K562 (cell line): ENCODE measurements around the gene ZNF133. TPM values are rescaled to one million over a fixed set of nuclear protein-coding genes. Genes with fewer than 3 reads are reported as not detected.
A peak's percentile ranks its signal among the peaks of the same experiment; 100 is the strongest.
"Not testable (repeated sequence)": the region's sequence is repeated elsewhere in the genome, so short reads cannot be mapped to it uniquely, and the experiment has no call there.

Source experiments
- ATAC-seq: fragments of 200-7000 bp; cut with Tn5 transposase; 3 replicates; pipeline ENCODE4 v1.9.1; 2020; ENCODE audit warnings: moderate library complexity
- BruUV-seq: library from RNA; stranded (reverse); fragments of 400-500 nt; replicated peaks from 2 replicates; lab custom pipeline; 2021; lab: Mats Ljungman, UMichigan
- CTCF ChIA-PET: fragments of 300-600 bp; formaldehyde crosslinking; extraction: SDS; loops from one replicate; lab custom pipeline; 2021; ENCODE audit warnings: low intra/inter-chr PET ratio; lab: Yijun Ruan, JAX
- POLR2A ChIA-PET: fragments of 300-600, 350-650 bp; sonication (Branson Sonifier 250); formaldehyde crosslinking; extraction: SDS; loops from one replicate; lab custom pipeline; 2021; ENCODE audit warnings: antibody characterized with exemption, inconsistent platforms; lab: Yijun Ruan, JAX
- DNase-seq, 4 experiments: peaks; one replicate each; pipeline versions ENCODE4 v3.0.0 to v3.0.0-alpha.2; 2011 to 2018; ENCODE audit warnings: low spot score in 3 of 4, mixed read lengths in 3 of 4; ENCODE audit errors: extremely low read depth in 1 of 4
- FAIRE-seq: peaks from 2 replicates; lab custom pipeline; 2011; peaks lifted over from hg19 to GRCh38; lab: Jason Lieb, UNC
- H2AFZ ChIP-seq: 2 replicates; pipeline ENCODE4 v1.6.0; 2011; ENCODE audit warnings: low read depth, low read length, control low read depth, inconsistent platforms
- H3K27ac ChIP-seq: fragments of 200-600 bp; 3 replicates; pipeline ENCODE4 v1.8.0; 2011; ENCODE audit warnings: low read depth, mild to moderate bottlenecking, control low read depth, inconsistent platforms, low read length, moderate library complexity, mixed read lengths; ENCODE audit errors: extremely low read depth
- H3K27me3 ChIP-seq, 2 experiments: fragments of 300-600 bp in 1 of 2; 2 replicates in 1 of 2; 3 replicates in 1 of 2; pipeline versions ENCODE4 v1.6.0 to v1.8.0; 2011; ENCODE audit warnings: inconsistent platforms in 2 of 2, low read length in 2 of 2, mild to moderate bottlenecking in 1 of 2, mixed read lengths in 1 of 2, moderate library complexity in 1 of 2; ENCODE audit not compliant: control insufficient read depth in 2 of 2, insufficient read depth in 2 of 2
- H3K36me3 ChIP-seq: fragments of 300-600 bp; 3 replicates; pipeline ENCODE4 v1.8.0; 2011; ENCODE audit warnings: mild to moderate bottlenecking, low read length, inconsistent platforms; ENCODE audit not compliant: control insufficient read depth, insufficient read depth
- H3K4me1 ChIP-seq, 2 experiments: fragments of 200-600 bp in 1 of 2; replicated peaks in 1 of 2; 2 replicates in 1 of 2; 3 replicates in 1 of 2; pipeline versions ENCODE4 v1.5.1 to v1.8.0; 2011; ENCODE audit warnings: inconsistent platforms in 2 of 2, low read length in 2 of 2, mild to moderate bottlenecking in 1 of 2, mixed read lengths in 1 of 2, moderate library complexity in 1 of 2; ENCODE audit not compliant: control insufficient read depth in 2 of 2, insufficient read depth in 2 of 2
- H3K4me2 ChIP-seq: 2 replicates; pipeline ENCODE4 v1.6.1; 2011; ENCODE audit warnings: low read length, control low read depth, inconsistent platforms, mixed read lengths; ENCODE audit not compliant: insufficient read depth
- H3K4me3 ChIP-seq: fragments of 200-600 bp; sonication (generic), shearing (Covaris generic); 2 replicates; pipeline ENCODE4 v1.5.1; 2016; ENCODE audit warnings: control low read depth, inconsistent platforms
- H3K79me2 ChIP-seq: fragments of 200-600 bp; 3 replicates; pipeline ENCODE4 v1.8.0; 2011; ENCODE audit warnings: low read length, inconsistent platforms; ENCODE audit not compliant: control insufficient read depth, insufficient read depth
- H3K9ac ChIP-seq, 2 experiments: 2 replicates each; pipeline versions ENCODE4 v1.6.0 to v1.6.1; 2011; ENCODE audit warnings: low read depth in 2 of 2, low read length in 2 of 2, control low read depth in 1 of 2, inconsistent platforms in 1 of 2, mild to moderate bottlenecking in 1 of 2, mixed read lengths in 1 of 2; ENCODE audit not compliant: insufficient read depth in 1 of 2
- H3K9me1 ChIP-seq: one replicate; pipeline ENCODE4 v1.6.0; 2011; ENCODE audit warnings: inconsistent platforms, mild to moderate bottlenecking, low read length, moderate library complexity; ENCODE audit not compliant: control insufficient read depth, insufficient read depth
- H3K9me3 ChIP-seq: replicated peaks from 2 replicates; pipeline ENCODE4 v1.5.1; 2011; ENCODE audit warnings: low read depth, low read length, inconsistent platforms; ENCODE audit not compliant: control insufficient read depth, insufficient read depth
- H4K20me1 ChIP-seq: replicated peaks from 2 replicates; pipeline ENCODE4 v1.6.1; 2011; ENCODE audit warnings: low read length, inconsistent platforms, mixed read lengths; ENCODE audit not compliant: control insufficient read depth, insufficient read depth
- BRD4 ChIP-seq: fragments of 200-600 bp; sonication (generic); IDR thresholded peaks from 2 replicates; pipeline ENCODE4 v1.6.1; 2017; ENCODE audit warnings: inconsistent platforms
- CCNT2 ChIP-seq: IDR thresholded peaks from 2 replicates; pipeline ENCODE4 v1.6.1; 2011; ENCODE audit warnings: borderline replicate concordance, low read depth, mild to moderate bottlenecking, moderate library complexity, mixed read lengths, low read length; ENCODE audit not compliant: insufficient read length; ENCODE audit errors: extremely low read depth
- CREB1 ChIP-seq, 2 experiments: sonication (generic) in 1 of 2; formaldehyde crosslinking in 1 of 2; IDR thresholded peaks; 2 replicates each; pipeline versions ENCODE4 v1.6.1 to v1.8.0; 2012 to 2022; ENCODE audit warnings: inconsistent platforms in 1 of 2, mild to moderate bottlenecking in 1 of 2, missing genetic modification reagents in 1 of 2, moderate library complexity in 1 of 2
- FOXA1 ChIP-seq: fragments of 450-650 bp; IDR thresholded peaks from 2 replicates; pipeline ENCODE4 v1.6.1; 2016; ENCODE audit warnings: mild to moderate bottlenecking, borderline replicate concordance
- GABPA ChIP-seq: fragments of 200-800 bp; sonication (Bioruptor generic); conservative IDR thresholded peaks from 2 replicates; pipeline ENCODE4 v1.6.1; 2016; ENCODE audit warnings: low read depth, missing genetic modification characterization, missing compliant biosample characterization
- MEF2A ChIP-seq: IDR thresholded peaks from 2 replicates; pipeline ENCODE4 v1.6.1; 2011; ENCODE audit warnings: low read depth, mild to moderate bottlenecking, low read length, moderate library complexity; ENCODE audit not compliant: control insufficient read depth
- SNIP1 ChIP-seq: fragments of 450-650 bp; IDR thresholded peaks from 2 replicates; pipeline ENCODE4 v1.7.1; 2017; ENCODE audit warnings: low read depth, mild to moderate bottlenecking
- TBL1XR1 ChIP-seq, 2 experiments: IDR thresholded peaks; 2 replicates each; pipeline ENCODE4 v1.6.1; 2012; ENCODE audit warnings: improper control_type of control experiment in 2 of 2, low read length in 2 of 2, mild to moderate bottlenecking in 1 of 2
- ZNF316 ChIP-seq: fragments of 450-650 bp; IDR thresholded peaks from 2 replicates; pipeline ENCODE4 v1.6.1; 2016
- ZNF583 ChIP-seq: fragments of 250-450 bp; sonication (Bioruptor Pico); IDR thresholded peaks from 2 replicates; pipeline ENCODE4 v1.4.0; 2020
- WGBS: fragments of 100-300 bp; shearing (Covaris generic); methylation state at CpG from one replicate; pipeline ENCODE4 v1.1.6; 2016; ENCODE audit warnings: low coverage, mixed read lengths; ENCODE audit not compliant: insufficient coverage; ENCODE audit errors: missing lambda C conversion rate; 5-methylcytosine and 5-hydroxymethylcytosine counted together
- in situ Hi-C: fragments of 300-500 bp; cut with MboI; formaldehyde crosslinking; loops from 4 replicates; pipeline ENCODE4 v1.15.0; 2018; ENCODE audit warnings: inconsistent platforms, mixed read lengths
- intact Hi-C: fragments of 100-400 bp; cut with micrococcal nuclease; formaldehyde crosslinking; loops from 2 replicates; pipeline ENCODE4 v1.14.2; 2022
- polyA plus RNA-seq, 8 experiments: library from polyadenylated mRNA; depleted of rRNA in 4 of 8; stranded (reverse) in 5 of 8; unstranded in 3 of 8; fragments of >200 nt; fragmentation: Nextera tagmentation in 2 of 8; fragmentation: Illumina TruSeq in 1 of 8; extraction: Ambion mirVana in 2 of 8; extraction: Trizol in 1 of 8; gene quantifications; 2 replicates each; pipeline versions ENCODE4 v1.2.1 to v1.2.3, GENCODE V29; 2011 to 2014; ENCODE audit warnings: inconsistent platforms in 1 of 8, missing spikeins in 1 of 8
- total RNA-seq, 7 experiments: library from RNA; depleted of rRNA in 6 of 7; stranded (reverse); fragments of >200 nt in 6 of 7; fragmentation: Illumina TruSeq in 2 of 7; extraction: Trizol in 2 of 7; gene quantifications; 2 replicates each; pipeline versions ENCODE4 v1.2.1 to v1.2.3, GENCODE V29; 2011 to 2021; ENCODE audit warnings: low replicate concordance in 1 of 7

The ZNF133 gene
- total and polyA plus RNA-seq, 9 of the 15 experiments (the other 6 are each of a cell fraction or from before 2014, with no cell fraction given): 1.1 to 6.5 (median 3.8) TPM

DNA sequence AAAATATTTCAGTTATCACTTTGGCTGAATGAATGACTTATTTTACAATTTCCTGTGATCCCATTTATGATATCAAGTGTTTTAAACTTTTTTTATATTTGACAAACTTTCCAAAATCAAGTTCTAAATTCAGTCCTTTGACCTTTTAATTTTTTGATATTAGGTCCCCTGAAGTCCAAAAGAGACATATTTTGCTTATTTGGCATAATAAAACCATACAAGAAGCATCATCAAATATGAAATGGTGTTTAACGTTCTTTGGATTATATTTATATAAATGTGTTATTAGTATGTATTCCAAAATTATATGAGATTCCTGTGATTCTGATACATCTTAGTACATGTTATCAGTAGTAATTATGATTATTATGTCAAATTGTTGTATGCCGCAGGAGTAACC lies 38.7 kb downstream of the ZNF133 start:
- FAIRE-seq (no peak), DNase-seq (no peak), ATAC-seq (no peak)
- H4K20me1 ChIP-seq: no peaks in the 10 kb centered on the region
- H3K27ac ChIP-seq: no peak overlapping the region
- in situ Hi-C loops: no loop called here
- no peaks in the 10 kb centered on the region for H3K36me3 ChIP-seq
- no peaks in the 10 kb centered on the region for H3K27me3 ChIP-seq
- 3% methylated on average over 2 of the region's 2 CpGs for WGBS
- H3K9me1 ChIP-seq: no peaks in the 10 kb centered on the region
- TF ChIP-seq ZNF316: peak; percentile 22; the same call in 1 of the 2 replicates
- TF ChIP-seq BRD4: no peak
- POLR2A ChIA-PET: no interaction called here
- no peak overlapping the region for H3K4me2 ChIP-seq
- no TSS peak for BruUV-seq
- H3K79me2 ChIP-seq: no peaks in the 10 kb centered on the region
- H2AFZ ChIP-seq: no peak overlapping the region
- H3K4me3 ChIP-seq: no peak overlapping the region
- CTCF ChIA-PET: no interaction called here
- H3K4me1 ChIP-seq: no peaks in the 10 kb centered on the region
- 0 out of 2 replicates have a peak, but pooled peaks cover 2% of the 10 kb centered on the region for H3K9me3 ChIP-seq
- intact Hi-C loops: no loop called here
- H3K9ac ChIP-seq: no peak overlapping the region

DNA sequence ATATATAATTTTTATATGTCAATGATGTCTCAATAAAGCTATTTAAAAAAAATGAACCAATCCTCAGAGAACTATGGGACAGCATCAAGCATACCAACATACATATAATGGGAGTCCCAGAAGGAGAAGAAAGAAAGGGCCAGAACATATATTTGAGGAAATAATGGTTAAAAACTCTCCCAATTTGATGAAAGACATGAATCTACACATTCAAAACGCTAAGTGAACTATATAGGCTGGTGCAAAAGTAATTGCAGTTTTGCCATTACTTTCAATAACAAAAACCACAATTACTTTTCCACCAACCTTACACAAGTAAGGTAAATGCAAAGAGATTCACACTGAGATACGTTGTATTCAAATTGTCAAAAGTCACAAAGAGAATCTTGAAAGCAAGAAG lies 43.4 kb downstream of the ZNF133 start:
- Histone ChIP-seq H2AFZ (no peak overlapping the region), H4K20me1 (no peaks in the 10 kb centered on the region), H3K4me3 (no peak overlapping the region), H3K27me3 (no peaks in the 10 kb centered on the region), H3K36me3 (no peaks in the 10 kb centered on the region), H3K79me2 (no peaks in the 10 kb centered on the region), H3K27ac (no peak overlapping the region), H3K9ac (no peak overlapping the region), H3K9me1 (no peaks in the 10 kb centered on the region), H3K4me1 (no peaks in the 10 kb centered on the region), H3K9me3 (0 out of 2 replicates have a peak, but pooled peaks cover 2% of the 10 kb centered on the region), H3K4me2 (no peak overlapping the region)
- WGBS: 0% methylated on average over 1 of the region's 2 CpGs
- DNase-seq (no peak), FAIRE-seq (no peak), ATAC-seq (no peak)
- intact Hi-C loops (no loop called here), in situ Hi-C loops (no loop called here)
- ChIA-PET POLR2A (no interaction called here), CTCF (no interaction called here)
- TF ChIP-seq FOXA1 (no peak), CCNT2 (no peak), SNIP1 (no peak), TBL1XR1 (IDR thresholded peaks at IDR 0.05; ENCODE audit: low read length in 2 of 2) (no peak), CREB1 (IDR thresholded peaks at IDR 0.05) (no peak), CREB1 (CRISPR knock-in tag; IDR thresholded peaks at IDR 0.05) (no peak), GABPA (no peak), MEF2A (no peak), ZNF583 (no peak)
- BruUV-seq: no TSS peak

DNA sequence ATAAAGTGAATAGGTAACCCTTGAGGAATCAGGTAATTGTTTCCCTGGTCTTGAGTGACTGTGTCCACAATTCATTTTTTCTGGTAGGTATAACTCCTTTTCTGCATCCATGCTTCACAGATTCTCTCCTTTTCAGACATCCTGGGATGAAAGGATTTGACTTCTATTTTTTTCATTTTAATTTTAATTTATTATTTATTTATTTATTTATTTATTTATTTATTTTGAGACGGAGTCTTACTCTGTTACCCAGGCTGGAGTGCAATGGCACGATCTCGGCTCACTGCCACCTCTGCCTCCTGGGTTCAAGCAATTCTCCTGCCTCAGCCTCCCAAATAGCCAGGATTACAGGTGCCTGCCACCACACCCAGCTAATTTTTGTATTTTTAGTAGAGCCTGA lies 61.4 kb downstream of the ZNF133 start:
- H3K79me2 ChIP-seq, H3K9me3 ChIP-seq, BruUV-seq, H3K9me1 ChIP-seq, POLR2A ChIA-PET, H3K27me3 ChIP-seq, H4K20me1 ChIP-seq, H3K4me2 ChIP-seq, CTCF ChIA-PET, H3K4me3 ChIP-seq, H3K36me3 ChIP-seq, DNase-seq, intact Hi-C loops, H3K27ac ChIP-seq, in situ Hi-C loops, H3K4me1 ChIP-seq, H3K9ac ChIP-seq, H2AFZ ChIP-seq, FAIRE-seq, ATAC-seq: not testable (repeated sequence)
- WGBS: 4% methylated on average over 3 of the region's 3 CpGs
